RWPE2 (cell line): ENCODE data around the gene PNP.

Experiments
- ATAC-seq: fragments of 200-7000 bp; cut with Tn5 transposase; 3 replicates; pipeline ENCODE4 v1.9.1; 2021; ENCODE audit warnings: low read depth
- DNase-seq: peaks from one replicate; pipeline ENCODE4 v3.0.0-alpha.2; 2020; ENCODE audit warnings: low spot score
- H3K27ac ChIP-seq: fragments of 450-650 bp; 2 replicates; pipeline ENCODE4 v1.5.1; 2017; ENCODE audit warnings: mild to moderate bottlenecking; ENCODE audit not compliant: poor library complexity, severe bottlenecking
- H3K27me3 ChIP-seq: fragments of 250-450 bp; sonication (Bioruptor Pico); 2 replicates; pipeline ENCODE4 v1.5.1; 2021; ENCODE audit warnings: mild to moderate bottlenecking, moderate library complexity; ENCODE audit not compliant: insufficient read depth, poor library complexity, severe bottlenecking
- H3K36me3 ChIP-seq: fragments of 250-450 bp; sonication (Bioruptor Pico); 2 replicates; pipeline ENCODE4 v1.5.1; 2020; ENCODE audit warnings: low read depth, mild to moderate bottlenecking, moderate library complexity
- H3K4me1 ChIP-seq: fragments of 250-450 bp; sonication (Bioruptor Pico); 2 replicates; pipeline ENCODE4 v1.5.1; 2021; ENCODE audit warnings: mild to moderate bottlenecking, moderate library complexity; ENCODE audit not compliant: insufficient read depth, poor library complexity, severe bottlenecking
- H3K4me3 ChIP-seq: fragments of 250-450 bp; sonication (Bioruptor Pico); 2 replicates; pipeline ENCODE4 v1.5.1; 2021; ENCODE audit warnings: mild to moderate bottlenecking, moderate library complexity; ENCODE audit not compliant: severe bottlenecking
- H3K9me3 ChIP-seq: fragments of 250-450 bp; sonication (Bioruptor Pico); 2 replicates; pipeline ENCODE4 v1.5.1; 2021; ENCODE audit warnings: mild to moderate bottlenecking, moderate library complexity; ENCODE audit not compliant: severe bottlenecking
- CTCF ChIP-seq: fragments of 450-650 bp; IDR thresholded peaks from one replicate; pipeline ENCODE4 v1.5.1; 2017; ENCODE audit warnings: mild to moderate bottlenecking, moderate library complexity; ENCODE audit not compliant: poor library complexity, severe bottlenecking

Gene PNP

GRCh38 chr14:20469242-20469889, at the start of gene PNP:
TSS of gene PNP (plus strand) at chr14:20469406. CDS start at chr14:20469525, 119 bp downstream.
- Histone ChIP-seq H3K4me1 (peaks cover 8% of the 10 kb centered on the region), H3K9me3 (no peaks in the 10 kb centered on the region), H3K4me3 (peak within 1 kb of the TSS; percentile 70), H3K27ac (peak within 1 kb of the TSS; percentile 86), H3K27me3 (no peaks in the 10 kb centered on the region), H3K36me3 (peaks cover 31% of the 10 kb centered on the region)
- TF ChIP-seq CTCF, result no peak
- ATAC-seq (peak; percentile 92), DNase-seq (peak; percentile 95)

- ATAC-seq (no peak), DNase-seq (no peak)
- H3K36me3 ChIP-seq, result no peaks in the 10 kb centered on the region
- H3K9me3 ChIP-seq, result no peaks in the 10 kb centered on the region
- no peaks in the 10 kb centered on the region for H3K4me1 ChIP-seq
- H3K4me3 ChIP-seq, result no peak overlapping the region
- TF ChIP-seq CTCF, result no peak
- H3K27me3 ChIP-seq, result no peaks in the 10 kb centered on the region
- no peak overlapping the region for H3K27ac ChIP-seq
Observed at GRCh38 chr14:20419419-20419818, 49.8 kb upstream of the PNP start.

GRCh38 chr14:20421267-20421666, 47.9 kb upstream of the PNP start:
- TF ChIP-seq CTCF, result no peak
- no peak for ATAC-seq
- H3K27ac ChIP-seq, result no peak overlapping the region

GRCh38 chr14:20422886-20423285, 46.3 kb upstream of the PNP start:
- DNase-seq (no peak), ATAC-seq (no peak)
- H3K27me3 ChIP-seq, result no peaks in the 10 kb centered on the region
- H3K36me3 ChIP-seq, result no peaks in the 10 kb centered on the region
- H3K4me3 ChIP-seq, result no peak overlapping the region
- H3K9me3 ChIP-seq, result no peaks in the 10 kb centered on the region
- H3K4me1 ChIP-seq, result peaks cover 5% of the 10 kb centered on the region
- H3K27ac ChIP-seq, result no peak overlapping the region
- TF ChIP-seq CTCF, result no peak

More at GRCh38 chr14:20421267-20421666, 47.9 kb upstream of the PNP start:
- Histone ChIP-seq H3K9me3 (no peaks in the 10 kb centered on the region), H3K4me1 (no peaks in the 10 kb centered on the region), H3K4me3 (no peak overlapping the region), H3K36me3 (no peaks in the 10 kb centered on the region), H3K27me3 (no peaks in the 10 kb centered on the region)
- DNase-seq, result no peak

GRCh38 chr14:20424851-20425250, 44.4 kb upstream of the PNP start:
- H3K4me1 ChIP-seq, result peaks cover 5% of the 10 kb centered on the region
- H3K27me3 ChIP-seq, result no peaks in the 10 kb centered on the region
- H3K36me3 ChIP-seq, result no peaks in the 10 kb centered on the region
- ATAC-seq, result no peak
- no peak overlapping the region for H3K27ac ChIP-seq
- DNase-seq, result no peak
- no peak overlapping the region for H3K4me3 ChIP-seq
- no peak for TF ChIP-seq CTCF
- no peaks in the 10 kb centered on the region for H3K9me3 ChIP-seq
